ENCODE measurements around the gene SMR3A.

SMR3A gene

DNA sequence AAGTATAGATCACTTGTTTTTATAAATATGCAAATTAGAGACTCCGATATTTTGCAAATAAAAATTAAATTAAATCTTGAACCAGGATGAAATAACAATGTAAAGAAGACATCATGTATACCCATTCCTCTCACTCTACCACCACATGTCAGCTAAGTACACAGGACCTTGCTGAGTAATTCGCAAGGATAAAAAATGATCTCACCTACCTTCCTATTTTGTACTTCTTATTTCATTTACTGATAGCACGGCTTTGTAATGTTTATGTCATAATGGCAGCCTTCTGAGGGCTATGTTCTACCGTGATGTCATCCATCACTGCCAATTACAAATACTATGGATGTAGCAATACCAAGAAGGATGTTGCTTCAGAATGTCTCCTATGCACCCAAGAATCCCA is 11.4 kb downstream of the SMR3A start:
- no peak overlapping the region for H3K4me3 ChIP-seq (ENCODE audit: low read length)
- no peak overlapping the region for H3K27ac ChIP-seq (ENCODE audit: low read length)
- no peak overlapping the region for H3K9ac ChIP-seq (ENCODE audit: low read depth, low read length)
- H3K4me1 ChIP-seq (ENCODE audit: insufficient read depth, low read length) = no peaks in the 10 kb centered on the region
- H3K36me3 ChIP-seq (ENCODE audit: insufficient read depth, low read depth, low read length) = no peaks in the 10 kb centered on the region
- H3K27me3 ChIP-seq (ENCODE audit: insufficient read depth, low read length) = no peaks in the 10 kb centered on the region
- no peaks in the 10 kb centered on the region for H3K9me3 ChIP-seq (ENCODE audit: insufficient read depth, low read depth, low read length)

DNA sequence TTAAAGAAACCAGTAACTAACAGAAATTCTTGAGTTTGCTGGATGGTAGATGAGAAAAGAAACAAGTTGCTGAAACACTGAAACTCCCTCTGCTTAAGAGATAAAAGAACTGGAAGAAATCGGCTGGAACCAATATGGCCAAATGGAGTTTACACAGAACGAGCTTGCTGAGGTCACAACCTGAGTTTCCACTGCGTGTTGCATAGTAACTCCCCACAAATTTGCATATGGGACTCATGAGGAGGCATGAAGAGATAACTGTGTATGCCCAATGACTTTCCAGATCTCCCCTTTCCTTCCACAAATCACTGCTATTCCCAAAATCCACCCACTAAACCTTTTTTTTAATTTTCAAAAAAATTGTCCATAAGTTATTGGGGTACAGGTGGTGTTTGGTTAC is 12.2 kb downstream of the SMR3A start:
- H3K9me3 ChIP-seq (ENCODE audit: insufficient read depth, low read depth, low read length) = no peaks in the 10 kb centered on the region
- H3K4me1 ChIP-seq (ENCODE audit: insufficient read depth, low read length) = no peaks in the 10 kb centered on the region
- H3K27ac ChIP-seq (ENCODE audit: low read length) = no peak overlapping the region
- H3K4me3 ChIP-seq (ENCODE audit: low read length) = no peak overlapping the region
- H3K9ac ChIP-seq (ENCODE audit: low read depth, low read length) = no peak overlapping the region
- no peaks in the 10 kb centered on the region for H3K27me3 ChIP-seq (ENCODE audit: insufficient read depth, low read length)
- no peaks in the 10 kb centered on the region for H3K36me3 ChIP-seq (ENCODE audit: insufficient read depth, low read depth, low read length)

DNA sequence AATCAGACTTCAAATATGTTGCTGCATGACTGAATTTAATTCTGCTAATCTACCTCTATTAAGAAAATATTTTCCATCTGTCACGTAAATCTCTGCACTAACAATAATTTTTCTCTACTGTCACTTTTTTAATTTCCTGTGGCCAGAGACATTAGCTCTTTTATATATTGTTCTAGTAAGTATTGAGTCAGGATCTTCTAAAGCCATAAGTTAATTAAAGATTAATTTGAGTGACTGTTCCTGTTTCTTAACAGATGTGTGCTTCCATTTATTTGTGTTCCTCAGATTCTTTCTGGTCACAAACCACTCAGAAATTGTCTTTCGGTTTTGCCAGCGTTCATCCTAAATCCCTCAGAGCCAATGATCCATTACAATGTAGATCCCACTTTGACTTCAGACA is 20.0 kb downstream of the SMR3A start:
- Histone ChIP-seq H3K27me3 (ENCODE audit: insufficient read depth, low read length) (no peaks in the 10 kb centered on the region), H3K27ac (ENCODE audit: low read length) (no peak overlapping the region)

DNA sequence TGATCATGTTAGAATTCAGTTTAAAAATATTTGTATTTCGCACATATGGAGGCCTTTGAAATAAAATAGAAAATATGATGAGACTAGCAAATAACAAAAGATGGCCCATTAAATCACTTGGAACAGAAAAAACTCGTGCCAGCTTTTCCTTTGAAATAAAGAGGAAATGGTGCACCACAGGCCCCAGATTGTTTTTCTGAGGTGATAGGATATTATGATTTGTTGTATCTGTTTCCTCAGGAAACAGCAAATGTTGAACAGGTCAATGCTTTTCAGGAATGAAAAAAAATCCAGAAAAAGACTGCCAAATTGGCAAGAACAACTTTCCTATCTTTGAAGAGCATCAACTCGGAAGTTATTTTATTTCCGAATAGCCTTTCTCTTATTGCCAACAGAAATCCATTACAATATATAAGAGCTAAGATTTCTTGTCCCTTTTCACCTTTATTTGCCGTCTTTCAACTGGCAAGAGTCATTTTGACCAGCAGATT is 22.2 kb downstream of the SMR3A start, which contains the start of gene SMR3B:
Gene SMR3B, plus strand, starts transcription at position 441 of the 491 bp plus-strand sequence. CDS start 1,380 bp downstream, outside the sequence.
- no peak within 1 kb of the TSS for H3K9ac ChIP-seq (ENCODE audit: low read depth, low read length)

More for the DNA sequence above, 20.0 kb downstream of the SMR3A start:
- H3K4me1 ChIP-seq (ENCODE audit: insufficient read depth, low read length) = no peaks in the 10 kb centered on the region
- H3K36me3 ChIP-seq (ENCODE audit: insufficient read depth, low read depth, low read length) = no peaks in the 10 kb centered on the region
- H3K9me3 ChIP-seq (ENCODE audit: insufficient read depth, low read depth, low read length) = no peaks in the 10 kb centered on the region
- no peak overlapping the region for H3K9ac ChIP-seq (ENCODE audit: low read depth, low read length)
- no peak overlapping the region for H3K4me3 ChIP-seq (ENCODE audit: low read length)

DNA sequence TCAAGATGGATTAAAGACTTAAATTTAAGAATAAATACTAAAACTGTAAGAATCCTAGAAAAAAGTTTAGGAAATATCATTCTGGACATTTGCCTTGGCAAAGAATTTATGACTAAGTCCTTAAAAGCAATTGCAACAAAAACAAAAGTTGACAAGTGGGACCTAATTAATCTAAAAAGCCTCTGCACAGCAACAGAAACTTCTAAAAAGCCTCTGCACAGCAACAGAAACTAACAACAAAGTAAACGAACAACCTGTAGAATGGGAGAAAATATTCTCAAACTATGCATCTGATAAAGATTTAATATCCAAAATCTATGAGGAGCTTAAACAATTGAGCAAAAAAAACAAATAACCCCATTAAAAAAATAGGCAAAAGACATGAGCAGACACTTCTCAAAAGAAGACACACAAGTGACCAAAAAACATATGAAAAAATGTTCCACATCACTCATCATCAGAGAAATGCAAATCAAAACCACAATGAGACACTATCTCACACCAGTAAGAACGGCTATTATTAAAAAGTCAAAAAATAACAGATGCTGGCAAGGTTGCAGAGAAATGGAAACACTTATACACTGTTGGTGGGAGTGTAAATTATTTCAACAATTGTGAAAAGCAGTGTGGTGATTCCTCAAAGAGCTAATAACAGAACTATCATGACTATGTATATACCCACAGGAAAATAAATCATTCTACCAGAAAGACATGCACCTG is 31.7 kb downstream of the SMR3A start:
- no peaks in the 10 kb centered on the region for H3K27me3 ChIP-seq (ENCODE audit: insufficient read depth, low read length)
- no peaks in the 10 kb centered on the region for H3K4me1 ChIP-seq (ENCODE audit: insufficient read depth, low read length)
- no peaks in the 10 kb centered on the region for H3K36me3 ChIP-seq (ENCODE audit: insufficient read depth, low read depth, low read length)
- H3K9me3 ChIP-seq (ENCODE audit: insufficient read depth, low read depth, low read length) = no peaks in the 10 kb centered on the region
- no peak overlapping the region for H3K9ac ChIP-seq (ENCODE audit: low read depth, low read length)
- H3K27ac ChIP-seq (ENCODE audit: low read length) = no peak overlapping the region
- no peak overlapping the region for H3K4me3 ChIP-seq (ENCODE audit: low read length)

More for the DNA sequence above, 22.2 kb downstream of the SMR3A start, which contains the start of gene SMR3B:
- Histone ChIP-seq H3K4me1 (ENCODE audit: insufficient read depth, low read length) (no peaks in the 10 kb centered on the region), H3K36me3 (ENCODE audit: insufficient read depth, low read depth, low read length) (no peaks in the 10 kb centered on the region), H3K27ac (ENCODE audit: low read length) (no peak within 1 kb of the TSS), H3K27me3 (ENCODE audit: insufficient read depth, low read length) (no peaks in the 10 kb centered on the region), H3K9me3 (ENCODE audit: insufficient read depth, low read depth, low read length) (no peaks in the 10 kb centered on the region), H3K4me3 (ENCODE audit: low read length) (no peak within 1 kb of the TSS)

DNA sequence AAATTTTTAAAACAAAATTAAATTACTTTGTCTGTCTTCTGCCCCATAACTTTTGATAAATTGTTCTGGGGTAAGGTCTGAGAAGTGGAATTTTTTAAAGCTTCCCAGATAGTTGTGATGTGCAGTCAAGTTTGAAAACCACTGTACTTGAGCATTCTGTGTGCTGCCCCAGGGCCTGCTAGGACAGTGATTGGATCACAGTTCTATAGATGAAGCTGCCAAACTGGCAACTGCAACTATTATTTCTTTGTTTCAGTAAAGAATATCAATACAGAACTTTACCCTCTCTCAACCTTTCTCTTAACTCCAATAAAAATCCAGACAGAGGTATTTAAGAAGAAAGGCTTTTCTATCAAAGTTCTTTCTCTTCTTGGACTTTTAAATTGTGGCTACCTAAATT is 37.0 kb downstream of the SMR3A start, which contains the start of gene OPRPN:
Gene OPRPN, plus strand, starts transcription at position 361 of the 400 bp plus-strand sequence. CDS start 1,346 bp downstream, outside the sequence.
- no peaks in the 10 kb centered on the region for H3K9me3 ChIP-seq (ENCODE audit: insufficient read depth, low read depth, low read length)
- no peak within 1 kb of the TSS for H3K9ac ChIP-seq (ENCODE audit: low read depth, low read length)
- no peaks in the 10 kb centered on the region for H3K27me3 ChIP-seq (ENCODE audit: insufficient read depth, low read length)
- no peak within 1 kb of the TSS for H3K27ac ChIP-seq (ENCODE audit: low read length)
- H3K4me3 ChIP-seq (ENCODE audit: low read length) = no peak within 1 kb of the TSS
- H3K36me3 ChIP-seq (ENCODE audit: insufficient read depth, low read depth, low read length) = no peaks in the 10 kb centered on the region
- no peaks in the 10 kb centered on the region for H3K4me1 ChIP-seq (ENCODE audit: insufficient read depth, low read length)

DNA sequence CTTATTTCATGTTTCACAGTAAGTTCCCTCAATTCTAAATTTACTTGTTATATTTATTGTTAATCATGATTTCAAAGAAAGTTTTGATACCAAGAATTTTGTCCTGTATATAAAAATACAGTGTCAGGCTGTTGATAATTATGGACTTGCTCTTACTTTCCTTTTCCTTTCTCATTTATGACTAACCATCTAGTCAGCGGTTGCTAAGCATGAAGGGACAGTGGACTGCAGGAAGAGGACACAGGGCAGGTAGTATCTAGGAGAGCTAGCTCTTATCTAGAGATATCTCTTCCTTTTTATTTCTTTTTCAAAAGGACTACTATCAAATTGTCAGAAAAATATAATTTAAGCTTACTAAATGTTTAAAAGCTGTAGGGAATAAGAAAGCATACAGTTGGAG is 38.8 kb downstream of the SMR3A start:
- no peak overlapping the region for H3K9ac ChIP-seq (ENCODE audit: low read depth, low read length)
- no peaks in the 10 kb centered on the region for H3K4me1 ChIP-seq (ENCODE audit: insufficient read depth, low read length)
- H3K36me3 ChIP-seq (ENCODE audit: insufficient read depth, low read depth, low read length) = no peaks in the 10 kb centered on the region
- H3K9me3 ChIP-seq (ENCODE audit: insufficient read depth, low read depth, low read length) = no peaks in the 10 kb centered on the region
- H3K27me3 ChIP-seq (ENCODE audit: insufficient read depth, low read length) = no peaks in the 10 kb centered on the region
- no peak overlapping the region for H3K27ac ChIP-seq (ENCODE audit: low read length)
- H3K4me3 ChIP-seq (ENCODE audit: low read length) = no peak overlapping the region

DNA sequence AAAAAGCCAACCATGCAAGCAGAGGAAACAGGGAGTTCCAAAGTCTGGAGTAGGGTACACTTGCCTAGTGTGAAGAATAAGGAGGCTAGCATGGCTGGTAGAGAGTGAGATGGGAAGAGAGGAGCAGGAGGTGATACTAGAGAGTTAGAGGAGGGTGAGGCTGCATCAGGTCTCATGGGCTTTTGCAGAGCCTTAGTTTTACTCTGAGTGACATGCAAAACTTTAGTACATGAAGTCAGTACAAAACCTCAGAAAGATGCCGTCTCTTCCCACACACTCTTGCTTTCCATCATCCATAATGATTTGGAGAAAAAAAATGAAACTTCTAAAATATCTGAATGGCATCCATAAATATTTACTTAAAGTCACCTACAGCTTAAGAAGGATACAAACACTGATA is 42.2 kb downstream of the SMR3A start:
- H3K4me3 ChIP-seq (ENCODE audit: low read length) = no peak overlapping the region
- H3K4me1 ChIP-seq (ENCODE audit: insufficient read depth, low read length) = no peaks in the 10 kb centered on the region
- H3K36me3 ChIP-seq (ENCODE audit: insufficient read depth, low read depth, low read length) = no peaks in the 10 kb centered on the region
- no peaks in the 10 kb centered on the region for H3K9me3 ChIP-seq (ENCODE audit: insufficient read depth, low read depth, low read length)
- H3K27ac ChIP-seq (ENCODE audit: low read length) = no peak overlapping the region
- no peak overlapping the region for H3K9ac ChIP-seq (ENCODE audit: low read depth, low read length)
- no peaks in the 10 kb centered on the region for H3K27me3 ChIP-seq (ENCODE audit: insufficient read depth, low read length)

DNA sequence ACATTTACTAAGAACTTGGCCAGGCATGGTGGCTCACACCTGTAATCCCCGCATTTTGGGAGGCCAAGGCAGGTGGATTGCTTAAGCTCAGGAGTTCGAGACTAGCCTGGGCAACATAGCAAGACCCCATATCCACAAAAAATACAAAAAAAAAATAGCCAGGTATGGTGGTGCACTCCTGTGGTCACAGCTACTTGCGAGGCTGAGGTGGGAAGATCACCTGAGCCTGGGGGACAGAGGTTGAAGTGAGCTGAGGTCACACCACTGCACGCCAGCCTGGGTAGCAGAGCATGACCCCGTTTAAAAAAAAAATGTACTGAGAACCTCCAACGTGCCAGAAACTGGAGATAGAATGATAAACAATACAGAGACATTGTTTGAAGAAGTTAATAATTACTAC is 45.2 kb downstream of the SMR3A start:
- H3K27ac ChIP-seq (ENCODE audit: low read length) = no peak overlapping the region
- no peaks in the 10 kb centered on the region for H3K36me3 ChIP-seq (ENCODE audit: insufficient read depth, low read depth, low read length)
- H3K4me3 ChIP-seq (ENCODE audit: low read length) = no peak overlapping the region
- no peaks in the 10 kb centered on the region for H3K9me3 ChIP-seq (ENCODE audit: insufficient read depth, low read depth, low read length)
- no peaks in the 10 kb centered on the region for H3K27me3 ChIP-seq (ENCODE audit: insufficient read depth, low read length)
- H3K4me1 ChIP-seq (ENCODE audit: insufficient read depth, low read length) = no peaks in the 10 kb centered on the region
- H3K9ac ChIP-seq (ENCODE audit: low read depth, low read length) = no peak overlapping the region
